ENCODE results near the gene SYT7.

DNA sequence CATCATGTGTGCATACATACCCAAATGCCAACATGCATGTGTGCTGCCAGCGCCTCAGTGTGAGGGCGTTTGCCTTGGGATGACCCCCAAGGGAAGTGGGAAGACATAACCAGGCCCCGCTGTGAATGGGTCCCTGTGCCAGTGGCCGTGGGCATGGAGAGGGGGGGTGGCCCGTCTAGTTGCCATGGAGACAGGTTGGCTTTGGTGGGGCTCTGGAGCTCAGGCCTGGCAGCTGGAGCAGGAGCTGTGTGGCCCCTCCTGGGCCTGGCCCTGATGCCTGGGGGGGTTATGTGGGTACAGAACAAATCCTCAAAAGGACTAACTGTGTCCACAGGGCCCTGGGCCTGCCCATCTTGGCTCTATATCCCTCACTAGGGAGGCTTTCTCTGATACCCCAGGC lies 8.0 kb downstream of the SYT7 start:
- TF ChIP-seq, protein P1, sequence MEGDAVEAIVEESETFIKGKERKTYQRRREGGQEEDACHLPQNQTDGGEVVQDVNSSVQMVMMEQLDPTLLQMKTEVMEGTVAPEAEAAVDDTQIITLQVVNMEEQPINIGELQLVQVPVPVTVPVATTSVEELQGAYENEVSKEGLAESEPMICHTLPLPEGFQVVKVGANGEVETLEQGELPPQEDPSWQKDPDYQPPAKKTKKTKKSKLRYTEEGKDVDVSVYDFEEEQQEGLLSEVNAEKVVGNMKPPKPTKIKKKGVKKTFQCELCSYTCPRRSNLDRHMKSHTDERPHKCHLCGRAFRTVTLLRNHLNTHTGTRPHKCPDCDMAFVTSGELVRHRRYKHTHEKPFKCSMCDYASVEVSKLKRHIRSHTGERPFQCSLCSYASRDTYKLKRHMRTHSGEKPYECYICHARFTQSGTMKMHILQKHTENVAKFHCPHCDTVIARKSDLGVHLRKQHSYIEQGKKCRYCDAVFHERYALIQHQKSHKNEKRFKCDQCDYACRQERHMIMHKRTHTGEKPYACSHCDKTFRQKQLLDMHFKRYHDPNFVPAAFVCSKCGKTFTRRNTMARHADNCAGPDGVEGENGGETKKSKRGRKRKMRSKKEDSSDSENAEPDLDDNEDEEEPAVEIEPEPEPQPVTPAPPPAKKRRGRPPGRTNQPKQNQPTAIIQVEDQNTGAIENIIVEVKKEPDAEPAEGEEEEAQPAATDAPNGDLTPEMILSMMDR (IDR thresholded peaks at IDR 0.05): no peak
- TF ChIP-seq RFX5 (IDR thresholded peaks at IDR 0.05) (no peak), HMGXB4 (CRISPR knock-in tag; IDR thresholded peaks at IDR 0.05; ENCODE audit: borderline replicate concordance) (no peak), RCOR1 (IDR thresholded peaks at IDR 0.05; ENCODE audit: low read depth, low read length) (no peak), RAD21 (conservative IDR thresholded peaks at IDR 0.05 in 1 of 2, IDR thresholded peaks at IDR 0.05 in 1 of 2) (no peak), POLR2A (IDR thresholded peaks at IDR 0.05; ENCODE audit: low read length) (no peak), MAX (IDR thresholded peaks at IDR 0.05) (no peak), ESRRA (IDR thresholded peaks at IDR 0.05; ENCODE audit: borderline replicate concordance, low read length) (no peak), CBX8 (IDR thresholded peaks at IDR 0.05) (no peak), MYC (IDR thresholded peaks at IDR 0.05; ENCODE audit: borderline replicate concordance, low read length) (no peak)
